Endothelial cell of umbilical vein (primary cell): ENCODE measurements around the gene ASPSCR1. TPM values are rescaled to one million over a fixed set of nuclear protein-coding genes. Genes with fewer than 3 reads are reported as not detected.

Experiments used
- BruUV-seq: library from RNA; stranded (reverse); fragments of 400-500 nt; replicated peaks from 2 replicates; lab custom pipeline; 2021; lab: Mats Ljungman, UMichigan
- CTCF ChIA-PET: fragments of 300-600, 350-600 bp; sonication (Branson Sonifier 250); formaldehyde crosslinking; loops from one replicate; lab custom pipeline; 2021; ENCODE audit warnings: antibody characterized with exemption, inconsistent platforms; lab: Charles Lee
- POLR2A ChIA-PET: fragments of 300-600, 350-600 bp; sonication (Branson Sonifier 250); formaldehyde crosslinking; loops from one replicate; lab custom pipeline; 2021; ENCODE audit warnings: antibody characterized with exemption, inconsistent platforms; lab: Charles Lee
- DNase-seq: peaks from one replicate; pipeline ENCODE4 v3.0.0-alpha.2; 2011; ENCODE audit warnings: low read depth, low spot score
- FAIRE-seq: peaks from 2 replicates; lab custom pipeline; 2011; peaks lifted over from hg19 to GRCh38; lab: Jason Lieb, UNC
- H2AFZ ChIP-seq: 2 replicates; pipeline ENCODE4 v1.6.0; 2012; ENCODE audit warnings: low read depth, low read length, control low read depth, inconsistent platforms
- H3K27ac ChIP-seq: 2 replicates; pipeline ENCODE4 v1.5.1; 2011; ENCODE audit warnings: low read depth, mild to moderate bottlenecking, control low read depth, low read length, moderate library complexity; ENCODE audit not compliant: insufficient read depth
- H3K27me3 ChIP-seq, 2 experiments: 2 replicates each; pipeline versions ENCODE4 v1.6.0 to v1.6.1; 2011; ENCODE audit warnings: low read length in 2 of 2, mixed read lengths in 1 of 2; ENCODE audit not compliant: control insufficient read depth in 2 of 2, insufficient read depth in 2 of 2
- H3K36me3 ChIP-seq, 2 experiments: 2 replicates in 1 of 2; 3 replicates in 1 of 2; pipeline ENCODE4 v1.5.1; 2011; ENCODE audit warnings: low read length in 2 of 2, mild to moderate bottlenecking in 1 of 2, moderate library complexity in 1 of 2; ENCODE audit not compliant: control insufficient read depth in 2 of 2, insufficient read depth in 2 of 2; ENCODE audit errors: extremely low read depth in 1 of 2
- H3K4me1 ChIP-seq: 3 replicates; pipeline ENCODE4 v1.5.1; 2011; ENCODE audit warnings: mild to moderate bottlenecking, low read length; ENCODE audit not compliant: control insufficient read depth, insufficient read depth; ENCODE audit errors: extremely low read depth
- H3K4me2 ChIP-seq: 2 replicates; pipeline ENCODE4 v1.6.1; 2011; ENCODE audit warnings: low read length, control low read depth, mixed read lengths; ENCODE audit not compliant: insufficient read depth
- H3K4me3 ChIP-seq, 3 experiments: fragments of 200-600 bp in 1 of 3; sonication (generic), shearing (Covaris generic) in 1 of 3; replicated peaks in 1 of 3; 2 replicates each; pipeline ENCODE4 v1.5.1; 2011 to 2016; ENCODE audit warnings: control low read depth in 3 of 3, low read length in 3 of 3, mild to moderate bottlenecking in 2 of 3, inconsistent platforms in 1 of 3, low read depth in 1 of 3, moderate library complexity in 1 of 3; ENCODE audit not compliant: insufficient read depth in 1 of 3
- H3K79me2 ChIP-seq: 2 replicates; pipeline ENCODE4 v1.6.0; 2012; ENCODE audit warnings: low read length, inconsistent platforms; ENCODE audit not compliant: control insufficient read depth, insufficient read depth
- H3K9ac ChIP-seq: replicated peaks from 2 replicates; pipeline ENCODE3; 2011; ENCODE audit warnings: low read length, control low read depth; ENCODE audit not compliant: insufficient read depth; ENCODE audit errors: extremely low read depth
- H3K9me1 ChIP-seq: replicated peaks from 3 replicates; pipeline ENCODE4 v1.6.0; 2011; ENCODE audit warnings: mild to moderate bottlenecking, low read length; ENCODE audit not compliant: control insufficient read depth, insufficient read depth; ENCODE audit errors: extremely low read depth
- H3K9me3 ChIP-seq: replicated peaks from 2 replicates; pipeline ENCODE4 v1.5.1; 2012; ENCODE audit warnings: low read length, inconsistent platforms; ENCODE audit not compliant: control insufficient read depth, insufficient read depth
- H4K20me1 ChIP-seq: replicated peaks from 2 replicates; pipeline ENCODE3; 2011; ENCODE audit warnings: mild to moderate bottlenecking, low read length; ENCODE audit not compliant: control insufficient read depth, insufficient read depth; ENCODE audit errors: extremely low read depth
- EZH2 ChIP-seq: IDR thresholded peaks from 2 replicates; pipeline ENCODE4 v1.6.1; 2012; ENCODE audit warnings: borderline replicate concordance, low read depth, mild to moderate bottlenecking, moderate library complexity, low read length, inconsistent platforms; ENCODE audit not compliant: severe bottlenecking
- FOS ChIP-seq: IDR thresholded peaks from 2 replicates; pipeline ENCODE4 v1.6.1; 2011; ENCODE audit warnings: mild to moderate bottlenecking, low read length, moderate library complexity, borderline replicate concordance; ENCODE audit not compliant: insufficient read depth
- GATA2 ChIP-seq: IDR thresholded peaks from 2 replicates; pipeline ENCODE4 v1.7.0; 2011; ENCODE audit warnings: low read depth, mild to moderate bottlenecking, moderate library complexity, mixed read lengths, low read length; ENCODE audit not compliant: insufficient read length, insufficient read depth
- JUN ChIP-seq: IDR thresholded peaks from 2 replicates; pipeline ENCODE4 v1.6.1; 2011; ENCODE audit warnings: borderline replicate concordance, low read depth; ENCODE audit not compliant: insufficient read length, insufficient read depth
- MAX ChIP-seq: IDR thresholded peaks from 2 replicates; pipeline ENCODE4 v1.6.1; 2011; ENCODE audit not compliant: insufficient read depth, insufficient read length
- MYC ChIP-seq: IDR thresholded peaks from one replicate; pipeline ENCODE4 v1.6.1; 2011; ENCODE audit warnings: mild to moderate bottlenecking, low read depth, low read length
- POLR2A ChIP-seq: IDR thresholded peaks from 2 replicates; pipeline ENCODE4 v1.6.1; 2012; ENCODE audit warnings: low read depth, mild to moderate bottlenecking, control low read depth, low read length
- dilution Hi-C: fragments of 300-500 bp; cut with MboI; formaldehyde crosslinking; loops from one replicate; pipeline ENCODE4 v1.15.0; 2019; ENCODE audit warnings: low sequenced_read_pairs; ENCODE audit not compliant: extremely low pct_ligation_motif_present
- intact Hi-C: fragments of 100-400 bp; cut with micrococcal nuclease; formaldehyde crosslinking; loops from one replicate; pipeline ENCODE4 v1.10.0; 2022
- polyA plus RNA-seq, 4 experiments: library from polyadenylated mRNA; depleted of rRNA in 3 of 4; stranded (reverse) in 3 of 4; unstranded in 1 of 4; fragments of >200 nt; gene quantifications; 2 replicates each; pipeline versions ENCODE4 v1.2.1 to v1.2.3, GENCODE V29; 2011 to 2012; ENCODE audit warnings: missing spikeins in 1 of 4
- total RNA-seq: library from RNA; stranded (reverse); gene quantifications from 2 replicates; pipeline ENCODE4 v1.2.3, GENCODE V29; 2021

Gene ASPSCR1
- total and polyA plus RNA-seq, 2 donors (not counting 3 experiments of a cell fraction or from before 2014, with no cell fraction given) = 24.8 to 36.5 TPM

DNA sequence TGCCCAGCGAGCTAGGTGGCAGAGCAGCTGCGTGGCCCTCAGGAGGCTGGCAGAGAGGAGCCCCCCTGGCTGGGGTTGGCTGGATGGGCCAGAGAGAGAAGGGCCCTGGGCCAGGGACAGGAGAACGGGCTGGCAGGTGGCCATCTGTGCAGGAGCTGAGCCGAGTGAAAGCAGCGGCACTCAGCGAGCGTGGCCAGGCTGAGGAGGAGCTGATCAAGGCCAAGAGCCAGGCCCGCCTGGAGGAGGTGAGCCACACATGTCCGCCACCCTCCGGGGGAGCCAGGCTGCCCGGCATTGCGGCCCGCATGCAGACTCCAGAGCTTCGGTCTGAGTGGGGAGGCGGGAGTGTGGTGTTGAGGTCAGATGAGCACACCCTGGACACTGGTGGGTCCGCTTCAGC is 52.0 kb downstream of the ASPSCR1 start:
- no peak for FAIRE-seq
- no peaks in the 10 kb centered on the region for H3K36me3 ChIP-seq
- H3K27ac ChIP-seq = no peak overlapping the region
- H3K79me2 ChIP-seq = peaks cover 4% of the 10 kb centered on the region
- intact Hi-C loops = loop anchor here (10.0 kb wide), 1 partner anchor 185 kb away; the partner anchor contains the start of gene CCDC57
- H3K4me1 ChIP-seq = peaks cover 10% of the 10 kb centered on the region
- no peak overlapping the region for H2AFZ ChIP-seq
- BruUV-seq = no TSS peak
- no peaks in the 10 kb centered on the region for H3K9me3 ChIP-seq
- no peaks in the 10 kb centered on the region for H3K9me1 ChIP-seq
- TF ChIP-seq FOS (no peak), MYC (no peak), POLR2A (no peak), GATA2 (no peak), JUN (no peak)
- no peak overlapping the region for H3K9ac ChIP-seq
- dilution Hi-C loops = no loop called here
- ChIA-PET CTCF (interaction anchor here (1.0 to 4.2 kb wide), 12 partner anchors 8 to 309 kb away, joined by 3 to 127 read pairs (median 14); partner anchors contain the start of genes CENPX, DCXR, GPS1 and LRRC45), POLR2A (no interaction called here)
- H4K20me1 ChIP-seq = no peaks in the 10 kb centered on the region
- no peaks in the 10 kb centered on the region for H3K27me3 ChIP-seq
- no peak overlapping the region for H3K4me3 ChIP-seq
- H3K4me2 ChIP-seq = no peak overlapping the region
- DNase-seq = no peak

DNA sequence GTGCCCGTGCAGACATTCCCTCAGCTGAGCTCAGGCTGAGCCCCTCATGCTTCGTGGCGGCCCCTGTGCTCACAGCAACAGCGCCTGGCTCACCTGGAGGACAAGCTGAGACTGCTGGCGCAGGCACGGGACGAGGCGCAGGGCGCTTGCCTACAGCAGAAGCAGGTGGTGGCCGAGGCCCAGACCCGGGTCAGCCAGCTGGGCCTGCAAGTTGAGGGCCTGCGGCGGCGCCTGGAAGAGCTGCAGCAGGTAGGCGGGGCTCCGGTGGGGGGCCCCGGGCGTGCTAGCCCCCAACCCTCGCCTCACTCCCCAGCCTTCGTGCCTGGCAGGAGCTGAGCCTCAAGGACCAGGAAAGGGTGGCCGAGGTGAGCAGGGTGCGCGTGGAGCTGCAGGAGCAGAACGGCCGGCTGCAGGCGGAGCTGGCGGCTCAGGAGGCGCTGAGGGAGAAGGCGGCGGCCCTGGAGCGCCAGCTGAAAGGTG is 52.6 kb downstream of the ASPSCR1 start:
- no peak for TF ChIP-seq MAX
- TF ChIP-seq EZH2 = no peak
- no peak for TF ChIP-seq MYC
- no peak for TF ChIP-seq GATA2
- no peak for TF ChIP-seq POLR2A
- DNase-seq = no peak
- Histone ChIP-seq H3K4me3 (no peak overlapping the region), H2AFZ (no peak overlapping the region), H3K9me3 (no peaks in the 10 kb centered on the region), H3K9ac (no peak overlapping the region), H3K27ac (no peak overlapping the region), H3K9me1 (no peaks in the 10 kb centered on the region), H3K4me2 (no peak overlapping the region), H3K27me3 (no peaks in the 10 kb centered on the region), H4K20me1 (no peaks in the 10 kb centered on the region), H3K79me2 (peaks cover 4% of the 10 kb centered on the region), H3K36me3 (no peaks in the 10 kb centered on the region), H3K4me1 (peaks cover 10% of the 10 kb centered on the region)
- ChIA-PET POLR2A (no interaction called here), CTCF (interaction anchor here (0.6 to 4.2 kb wide), 39 partner anchors 8 to 308 kb away, joined by 3 to 127 read pairs (median 4); partner anchors contain the start of genes CENPX, DCXR, FASN and GPS1)
- intact Hi-C loops (loop anchor here (1.0 to 10.0 kb wide), 5 partner anchors 69 to 385 kb away; partner anchors contain the start of genes CCDC57, FASN, HEXD and OGFOD3), dilution Hi-C loops (no loop called here)
- FAIRE-seq = no peak
- BruUV-seq = no TSS peak
